IPS DF 19.7 (cell line): ENCODE data around the gene APOC3.
"Not testable (repeated sequence)": the region's sequence is repeated elsewhere in the genome, so short reads cannot be mapped to it uniquely, and the experiment has no call there.

Experiments
- DNase-seq: peaks from one replicate; pipeline ENCODE4 v3.0.0-alpha.2; 2013; ENCODE audit warnings: low read depth, low spot score

Gene APOC3

DNA sequence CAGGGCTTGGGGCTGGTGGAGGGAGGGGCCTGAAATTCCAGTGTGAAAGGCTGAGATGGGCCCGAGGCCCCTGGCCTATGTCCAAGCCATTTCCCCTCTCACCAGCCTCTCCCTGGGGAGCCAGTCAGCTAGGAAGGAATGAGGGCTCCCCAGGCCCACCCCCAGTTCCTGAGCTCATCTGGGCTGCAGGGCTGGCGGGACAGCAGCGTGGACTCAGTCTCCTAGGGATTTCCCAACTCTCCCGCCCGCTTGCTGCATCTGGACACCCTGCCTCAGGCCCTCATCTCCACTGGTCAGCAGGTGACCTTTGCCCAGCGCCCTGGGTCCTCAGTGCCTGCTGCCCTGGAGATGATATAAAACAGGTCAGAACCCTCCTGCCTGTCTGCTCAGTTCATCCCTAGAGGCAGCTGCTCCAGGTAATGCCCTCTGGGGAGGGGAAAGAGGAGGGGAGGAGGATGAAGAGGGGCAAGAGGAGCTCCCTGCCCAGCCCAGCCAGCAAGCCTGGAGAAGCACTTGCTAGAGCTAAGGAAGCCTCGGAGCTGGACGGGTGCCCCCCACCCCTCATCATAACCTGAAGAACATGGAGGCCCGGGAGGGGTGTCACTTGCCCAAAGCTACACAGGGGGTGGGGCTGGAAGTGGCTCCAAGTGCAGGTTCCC, at the start of gene APOC3:
Gene APOC3 (plus strand): TSS at position 383 of the 659 bp plus-strand sequence. CDS start 676 bp downstream, outside the sequence.
- DNase-seq = no peak

DNA sequence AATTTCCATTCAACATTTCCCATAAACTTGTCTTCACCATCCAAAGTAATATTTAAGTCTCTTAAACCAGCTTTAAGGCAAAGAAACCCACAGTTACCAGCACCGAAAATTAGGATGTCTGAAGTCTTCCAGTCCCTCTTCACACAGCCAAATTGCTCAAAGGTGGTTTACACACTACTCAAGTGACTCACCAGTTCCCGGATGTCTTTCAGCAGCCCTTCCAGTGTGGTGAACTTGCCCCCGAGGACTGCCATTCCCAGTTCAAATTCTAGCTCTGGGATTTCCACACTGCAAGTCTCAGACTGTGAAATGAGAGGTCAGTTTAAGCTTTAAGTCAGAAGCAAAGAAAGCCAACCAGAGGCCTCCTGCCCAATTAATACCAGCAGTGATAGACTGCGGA, 47.0 kb upstream of the APOC3 start:
- DNase-seq = no peak

- no peak for DNase-seq
Measured at GRCh38 chr11:116786326-116786725, 43.4 kb upstream of the APOC3 start.

GRCh38 chr11:116786966-116787365, 42.7 kb upstream of the APOC3 start:
- no peak for DNase-seq

GRCh38 chr11:116787436-116787785, 42.3 kb upstream of the APOC3 start:
- DNase-seq = no peak

DNA sequence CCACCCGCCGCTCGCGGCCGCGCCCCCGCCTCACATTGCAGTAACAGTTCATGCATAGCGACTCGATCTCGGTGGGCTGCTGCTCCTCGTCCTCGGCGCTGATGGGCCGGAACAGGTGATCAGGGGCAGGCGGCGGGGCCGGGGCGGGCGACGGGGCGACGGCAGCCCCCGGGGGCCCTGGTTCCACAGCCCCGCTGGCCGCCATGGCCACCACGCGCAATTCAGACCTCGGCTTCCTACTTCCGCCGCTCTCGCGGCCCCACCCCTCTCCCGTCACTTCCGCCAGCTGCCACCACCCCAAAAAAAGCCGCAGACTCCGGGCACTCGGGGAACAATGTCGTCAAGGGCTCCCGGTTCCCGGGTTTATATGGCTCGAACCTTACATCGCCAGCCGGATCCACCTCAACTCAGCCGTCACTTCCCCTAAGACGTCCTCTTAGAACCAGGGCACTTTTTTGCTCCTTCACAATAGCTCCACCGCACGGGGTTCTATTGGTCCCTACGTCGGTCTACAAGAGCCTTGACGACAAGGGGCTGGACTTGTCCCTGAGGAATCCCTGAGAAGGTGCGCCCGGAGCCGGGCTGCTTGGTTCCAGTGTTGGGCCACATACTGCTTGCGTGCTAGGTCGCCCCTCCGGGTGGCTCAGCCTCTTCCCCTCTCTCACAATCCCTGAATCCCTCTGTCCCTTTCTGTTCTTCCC, 41.8 kb upstream of the APOC3 start, which contains the start of gene ZPR1:
Gene ZPR1 (minus strand): TSS at position 238 of the 701 bp plus-strand sequence. CDS start 33 bp downstream, at position 205.
- no peak for DNase-seq

GRCh38 chr11:116788534-116788933, 41.2 kb upstream of the APOC3 start:
- no peak for DNase-seq

DNA sequence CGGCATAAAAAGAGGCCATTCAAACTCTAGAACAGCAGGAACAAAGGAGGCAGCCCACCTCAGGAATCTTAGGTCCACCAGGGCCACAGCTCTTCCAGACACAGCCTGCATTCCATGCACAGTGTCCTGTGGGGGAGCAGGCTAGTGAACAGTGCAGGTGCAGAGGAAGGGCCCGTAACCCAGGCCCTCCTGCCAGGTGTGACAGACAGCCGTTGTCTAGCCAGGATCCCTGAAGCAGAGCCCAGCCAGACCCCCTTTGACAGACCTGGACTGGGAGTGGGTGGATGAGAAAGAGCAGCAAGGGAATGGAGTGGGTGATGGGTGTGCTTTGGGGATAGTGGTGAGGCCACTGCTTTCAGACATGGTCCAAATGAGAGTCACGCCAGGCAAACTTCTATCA, 40.7 kb upstream of the APOC3 start:
- no peak for DNase-seq

- no peak for DNase-seq
Measured at GRCh38 chr11:116790167-116791001, 39.3 kb upstream of the APOC3 start.

DNA sequence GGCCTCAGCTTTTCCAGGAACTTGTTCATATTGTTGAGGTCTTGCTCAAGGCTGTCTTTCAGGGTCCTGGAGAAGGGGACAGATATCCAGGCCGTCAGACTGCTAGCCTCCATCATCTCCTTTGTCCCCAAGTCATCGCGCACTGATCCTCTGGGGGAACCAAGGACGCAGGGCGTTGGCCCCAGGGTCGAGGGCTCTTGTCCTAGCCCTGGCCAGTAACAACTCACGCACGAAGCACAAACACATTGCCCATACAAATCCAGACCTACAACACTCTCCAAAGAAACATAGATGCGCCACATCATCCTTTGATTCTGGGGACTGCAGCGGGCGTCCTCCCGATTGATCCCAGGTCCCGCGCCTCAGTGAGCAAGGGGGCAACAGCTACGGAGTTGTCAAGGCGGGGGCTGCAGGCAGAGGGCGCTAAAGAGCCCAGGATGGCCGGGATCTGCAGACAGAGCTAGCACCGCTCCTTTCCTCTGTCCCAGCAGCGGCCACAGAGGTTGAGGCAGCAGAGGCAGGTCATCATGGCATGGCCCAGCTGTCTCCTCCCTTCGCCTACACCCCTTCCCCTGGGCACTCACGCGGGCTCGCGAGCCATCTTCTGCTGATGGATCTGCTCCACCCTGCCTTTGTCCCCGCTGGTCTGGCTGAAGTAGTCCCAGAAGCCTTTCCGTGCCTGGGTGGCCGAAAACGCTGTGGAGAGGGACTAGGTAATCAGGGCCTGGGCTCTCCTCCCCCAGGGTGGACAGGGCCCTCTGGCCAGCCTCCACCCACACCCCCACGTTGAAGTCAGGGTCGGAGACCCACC, 38.5 kb upstream of the APOC3 start:
- DNase-seq = no peak

GRCh38 chr11:116791813-116792143, 37.9 kb upstream of the APOC3 start, which contains the start of gene APOA5:
Gene APOA5, minus strand, starts transcription at chr11:116791879. Its CDS starts 19 bp downstream, at chr11:116791860.
- DNase-seq = no peak

DNA sequence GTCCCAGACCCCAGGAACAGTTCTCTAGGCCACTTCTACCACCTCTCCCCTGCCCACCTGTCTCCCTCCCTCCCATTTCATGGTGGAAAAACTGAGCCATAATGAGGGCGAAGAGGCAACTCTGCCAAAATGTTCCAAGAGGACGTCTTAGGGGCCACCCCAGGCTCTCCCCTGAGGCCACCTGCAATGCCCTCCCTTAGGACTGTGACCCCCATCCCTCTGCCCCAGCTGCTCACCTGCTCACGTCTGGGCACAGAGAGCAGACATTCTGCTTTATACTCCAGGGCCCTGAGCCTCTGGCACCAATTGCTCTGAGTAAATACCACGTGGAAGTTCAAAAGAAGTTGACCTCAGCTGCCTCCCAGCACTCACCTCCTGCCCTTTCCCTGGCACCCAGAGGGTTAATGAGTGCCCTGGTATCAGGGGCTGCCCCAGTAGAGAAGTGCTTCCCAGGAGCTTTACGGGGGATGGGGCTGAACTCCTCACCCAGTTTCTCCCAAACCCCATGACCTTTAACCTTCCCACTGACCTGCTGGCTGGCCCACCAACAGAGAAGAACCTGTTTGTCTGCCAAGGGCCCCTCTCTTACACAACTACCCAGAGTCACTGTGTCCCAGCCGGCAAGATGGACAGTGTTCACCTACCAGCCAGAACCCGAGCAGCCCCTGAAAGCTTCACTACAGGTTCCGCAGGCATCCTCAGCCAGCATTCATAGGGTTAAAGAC, 37.4 kb upstream of the APOC3 start:
- DNase-seq = no peak

- DNase-seq = no peak
Measured at GRCh38 chr11:116792869-116793771, 36.6 kb upstream of the APOC3 start.

DNA sequence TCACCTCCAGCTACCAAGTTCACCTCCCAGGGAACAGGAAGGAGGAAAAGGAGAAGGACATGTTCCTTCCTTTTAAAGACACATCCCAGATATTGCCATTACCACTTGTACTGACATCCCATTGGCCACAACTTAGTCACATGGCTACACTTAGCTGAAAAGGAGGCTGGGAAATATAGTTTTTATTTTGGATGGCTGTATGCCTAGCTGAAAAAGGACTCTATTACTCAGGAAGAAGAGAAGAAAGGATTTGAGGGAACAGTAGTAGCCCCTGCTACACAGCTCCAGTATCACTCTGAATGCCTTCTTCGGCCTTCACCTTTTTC, 36.0 kb upstream of the APOC3 start:
- no peak for DNase-seq

- no peak for DNase-seq
Measured at GRCh38 chr11:116794851-116795250, 34.9 kb upstream of the APOC3 start.

- no peak for DNase-seq
Measured at GRCh38 chr11:116796548-116796947, 33.2 kb upstream of the APOC3 start.

- DNase-seq = no peak
Measured at GRCh38 chr11:116797816-116798215, 31.9 kb upstream of the APOC3 start.

GRCh38 chr11:116798368-116798767, 31.3 kb upstream of the APOC3 start:
- DNase-seq = no peak

GRCh38 chr11:116800610-116801009, 29.1 kb upstream of the APOC3 start:
- no peak for DNase-seq

- DNase-seq = not testable (repeated sequence)
Measured at GRCh38 chr11:116801662-116802061, 28.0 kb upstream of the APOC3 start.
